Stimulated activated CD4-positive, alpha-beta T cell treated with anti-CD3 and anti-CD28 coated beads, Interleukin-15, amount 100 ng/mL, for 48 hours (primary cell): ENCODE data around the gene EYA4.

Experiments
- DNase-seq, 2 donors: peaks; one replicate each; pipeline ENCODE4 v3.0.0-alpha.2; 2020; ENCODE audit warnings: low read depth in 2 of 2

Gene EYA4

DNA sequence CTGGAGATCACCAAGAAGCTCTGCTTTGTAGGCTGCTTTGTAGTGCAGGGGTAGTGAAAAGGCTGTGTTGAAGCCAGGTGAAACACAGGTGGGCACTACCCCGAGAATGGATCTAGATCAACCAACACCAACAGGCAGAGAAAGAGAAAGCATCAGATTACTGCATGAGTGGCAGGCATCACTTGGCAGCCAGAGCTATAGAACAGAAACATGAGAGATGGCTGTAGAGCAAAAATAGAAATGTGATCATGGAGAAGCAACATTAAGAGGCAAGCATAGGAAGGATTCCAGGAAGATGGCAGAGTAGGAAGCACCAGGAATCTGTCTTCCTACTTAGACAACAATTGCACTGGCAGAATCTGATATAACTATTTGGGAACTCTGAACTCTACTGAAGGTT, 336.7 kb downstream of the EYA4 start:
- DNase-seq: no peak
